WTC11 (cell line): ENCODE measurements around the gene CLHC1. TPM values are rescaled to one million over a fixed set of nuclear protein-coding genes. Genes with fewer than 3 reads are reported as not detected.

Experiments used
- ATAC-seq: fragments of 200-7000 bp; cut with Tn5 transposase; 2 replicates; pipeline ENCODE4 v1.10.0; 2021; ENCODE audit warnings: mild to moderate bottlenecking, moderate library complexity
- CTCF ChIA-PET: fragments of 300-600 bp; sonication (Branson Sonifier 250); formaldehyde crosslinking; loops from one replicate; lab custom pipeline; 2021; ENCODE audit warnings: antibody characterized with exemption; lab: Charles Lee
- POLR2A ChIA-PET: fragments of 350-600 bp; sonication (Branson Sonifier 250); formaldehyde crosslinking; loops from one replicate; lab custom pipeline; 2021; ENCODE audit warnings: antibody characterized with exemption; lab: Charles Lee
- DNase-seq: peaks from one replicate; pipeline ENCODE4 v3.0.0; 2021; ENCODE audit warnings: low spot score
- H3K27ac Mint-ChIP-seq: 2 replicates; pipeline ENCODE4 v1.8.0; 2021; ENCODE audit warnings: mixed read lengths
- H3K27me3 Mint-ChIP-seq: 2 replicates; pipeline ENCODE4 v1.8.0; 2021; ENCODE audit warnings: low read depth, mild to moderate bottlenecking, moderate library complexity, mixed read lengths
- H3K36me3 Mint-ChIP-seq: 2 replicates; pipeline ENCODE4 v1.8.0; 2021; ENCODE audit warnings: mixed read lengths
- H3K4me1 Mint-ChIP-seq: 2 replicates; pipeline ENCODE4 v1.8.0; 2022; ENCODE audit warnings: mixed read lengths
- H3K4me3 Mint-ChIP-seq: 2 replicates; pipeline ENCODE4 v1.8.0; 2021; ENCODE audit warnings: mild to moderate bottlenecking, moderate library complexity, mixed read lengths
- H3K9me3 Mint-ChIP-seq: 2 replicates; pipeline ENCODE4 v1.8.0; 2021; ENCODE audit warnings: mixed read lengths
- JAZF1 ChIP-seq: fragments of 250-450 bp; sonication (Bioruptor Pico); IDR thresholded peaks from 2 replicates; pipeline ENCODE4 v1.9.0; 2021; ENCODE audit warnings: moderate library complexity, mild to moderate bottlenecking, inconsistent platforms
- MXD4 ChIP-seq: fragments of 250-450 bp; sonication (Bioruptor Pico); IDR thresholded peaks from 2 replicates; pipeline ENCODE4 v1.8.0; 2021; ENCODE audit warnings: mild to moderate bottlenecking, moderate library complexity, borderline replicate concordance
- MYBL2 ChIP-seq: sonication (generic); formaldehyde crosslinking; IDR thresholded peaks from 2 replicates; pipeline ENCODE4 v1.8.1; 2023; ENCODE audit warnings: mild to moderate bottlenecking, moderate library complexity, missing genetic modification reagents
- NFE2L1 ChIP-seq: sonication (generic); formaldehyde crosslinking; IDR thresholded peaks from 2 replicates; pipeline ENCODE4 v1.8.1; 2023; ENCODE audit warnings: missing genetic modification reagents
- NFYB ChIP-seq: sonication (generic); formaldehyde crosslinking; conservative IDR thresholded peaks from 2 replicates; pipeline ENCODE4 v1.8.0; 2022; ENCODE audit warnings: low read depth, missing genetic modification reagents
- NR2C2 ChIP-seq: sonication (generic); formaldehyde crosslinking; IDR thresholded peaks from 2 replicates; pipeline ENCODE4 v1.8.0; 2022; ENCODE audit warnings: mild to moderate bottlenecking, missing genetic modification reagents
- ZNF121 ChIP-seq: sonication (generic); formaldehyde crosslinking; IDR thresholded peaks from 2 replicates; pipeline ENCODE4 v1.8.0; 2023; ENCODE audit warnings: missing genetic modification reagents
- ZNF416 ChIP-seq: fragments of 250-450 bp; sonication (Bioruptor Pico); IDR thresholded peaks from 2 replicates; pipeline ENCODE4 v1.9.0; 2021; ENCODE audit warnings: mild to moderate bottlenecking, inconsistent platforms
- total RNA-seq: library from RNA; stranded (reverse); gene quantifications from 3 replicates; pipeline ENCODE4 v1.2.3, GENCODE V29; 2021
- TF ChIP-seq, protein P1 (sequence below): sonication (generic); formaldehyde crosslinking; IDR thresholded peaks from 2 replicates; pipeline ENCODE4 v1.8.0; 2023; ENCODE audit warnings: missing genetic modification reagents, mild to moderate bottlenecking, borderline replicate concordance
- TF ChIP-seq, protein P2 (sequence below): fragments of 250-450 bp; sonication (Bioruptor Pico); IDR thresholded peaks from 2 replicates; pipeline ENCODE4 v1.9.0; 2021; ENCODE audit warnings: moderate library complexity, mild to moderate bottlenecking, inconsistent platforms, borderline replicate concordance
- TF ChIP-seq, protein P3 (sequence below): sonication (generic); formaldehyde crosslinking; IDR thresholded peaks from 2 replicates; pipeline ENCODE4 v1.8.0; 2023; ENCODE audit warnings: mild to moderate bottlenecking, missing genetic modification reagents
- TF ChIP-seq, protein P4 (sequence below): sonication (generic); formaldehyde crosslinking; IDR thresholded peaks from 2 replicates; pipeline ENCODE4 v1.8.1; 2022; ENCODE audit warnings: missing genetic modification reagents, borderline replicate concordance
- TF ChIP-seq, protein P5 (sequence below): sonication (generic); formaldehyde crosslinking; IDR thresholded peaks from 2 replicates; pipeline ENCODE4 v1.8.1; 2023; ENCODE audit warnings: mild to moderate bottlenecking, missing genetic modification reagents

The CLHC1 gene
- total RNA-seq, 1 experiment from 2014 or later: 7.5 TPM

DNA sequence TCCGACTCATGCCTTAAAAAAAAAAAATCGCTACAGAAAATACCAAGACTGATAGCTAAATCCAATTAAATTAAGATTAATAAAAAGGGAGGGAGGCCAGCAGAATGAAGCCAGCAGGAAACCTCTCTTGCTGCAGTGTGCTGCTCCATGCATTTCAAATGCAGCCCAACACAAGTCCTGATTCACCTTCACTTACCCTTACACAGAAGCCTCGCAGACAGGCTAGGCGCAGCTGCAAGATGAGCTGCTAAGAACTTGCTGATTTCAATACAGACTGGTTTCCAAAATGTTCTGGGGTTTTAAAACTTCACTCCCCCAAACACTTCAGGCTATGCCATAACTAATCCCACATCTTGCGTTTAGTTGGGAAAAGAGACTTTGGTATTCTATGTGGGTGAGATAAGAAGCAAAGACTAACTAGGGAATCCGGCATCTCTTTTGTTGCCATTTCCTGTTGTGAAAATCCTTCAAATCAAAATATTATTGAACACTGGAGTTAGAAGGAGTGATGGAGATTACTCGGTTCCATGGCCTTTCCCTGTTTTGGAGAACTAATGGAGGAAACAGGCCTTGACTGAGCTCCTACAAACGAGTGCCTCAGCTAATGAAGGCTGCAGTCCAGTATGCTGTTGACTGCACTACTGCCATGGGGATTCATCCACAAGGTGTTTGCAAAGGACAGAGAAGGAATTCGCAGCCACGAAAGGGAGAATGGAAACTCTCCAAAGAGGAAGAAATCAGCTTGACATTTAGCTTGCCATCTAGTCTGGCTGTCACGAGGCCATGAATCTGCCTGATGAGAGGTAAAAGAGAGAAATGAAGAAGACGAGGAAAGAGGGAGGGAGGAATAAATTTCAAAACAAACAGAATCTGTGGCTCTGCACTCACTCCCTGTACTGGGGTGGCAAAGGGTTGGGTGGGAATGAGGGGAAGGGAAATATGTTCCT, 67.3 kb downstream of the CLHC1 start:
- Mint-ChIP-seq H3K9me3 (no peaks in the 10 kb centered on the region), H3K27me3 (no peaks in the 10 kb centered on the region), H3K4me1 (peaks cover 39% of the 10 kb centered on the region), H3K4me3 (no peak overlapping the region), H3K36me3 (no peaks in the 10 kb centered on the region), H3K27ac (no peak overlapping the region)
- ChIA-PET POLR2A (interaction anchor here (0.8 to 1.3 kb wide), 3 partner anchors 9 to 114 kb away, joined by 4 read pairs; partner anchors contain the start of gene RTN4), CTCF (interaction anchor here (1.0 to 3.6 kb wide), 2 partner anchors 115 to 139 kb away, joined by 3 to 25 read pairs; partner anchors contain the start of gene RTN4)
- ATAC-seq (0 out of 2 replicates have a peak, but pooled peaks have one; percentile 12), DNase-seq (no peak)
- TF ChIP-seq MYBL2 (CRISPR knock-in tag) (no peak), NFE2L1 (CRISPR knock-in tag) (no peak), ZNF121 (CRISPR knock-in tag) (no peak), JAZF1 (CRISPR knock-in tag) (no peak), MXD4 (CRISPR knock-in tag) (no peak), ZNF416 (CRISPR knock-in tag) (no peak), NFYB (CRISPR knock-in tag) (no peak)
- TF ChIP-seq, protein P1, sequence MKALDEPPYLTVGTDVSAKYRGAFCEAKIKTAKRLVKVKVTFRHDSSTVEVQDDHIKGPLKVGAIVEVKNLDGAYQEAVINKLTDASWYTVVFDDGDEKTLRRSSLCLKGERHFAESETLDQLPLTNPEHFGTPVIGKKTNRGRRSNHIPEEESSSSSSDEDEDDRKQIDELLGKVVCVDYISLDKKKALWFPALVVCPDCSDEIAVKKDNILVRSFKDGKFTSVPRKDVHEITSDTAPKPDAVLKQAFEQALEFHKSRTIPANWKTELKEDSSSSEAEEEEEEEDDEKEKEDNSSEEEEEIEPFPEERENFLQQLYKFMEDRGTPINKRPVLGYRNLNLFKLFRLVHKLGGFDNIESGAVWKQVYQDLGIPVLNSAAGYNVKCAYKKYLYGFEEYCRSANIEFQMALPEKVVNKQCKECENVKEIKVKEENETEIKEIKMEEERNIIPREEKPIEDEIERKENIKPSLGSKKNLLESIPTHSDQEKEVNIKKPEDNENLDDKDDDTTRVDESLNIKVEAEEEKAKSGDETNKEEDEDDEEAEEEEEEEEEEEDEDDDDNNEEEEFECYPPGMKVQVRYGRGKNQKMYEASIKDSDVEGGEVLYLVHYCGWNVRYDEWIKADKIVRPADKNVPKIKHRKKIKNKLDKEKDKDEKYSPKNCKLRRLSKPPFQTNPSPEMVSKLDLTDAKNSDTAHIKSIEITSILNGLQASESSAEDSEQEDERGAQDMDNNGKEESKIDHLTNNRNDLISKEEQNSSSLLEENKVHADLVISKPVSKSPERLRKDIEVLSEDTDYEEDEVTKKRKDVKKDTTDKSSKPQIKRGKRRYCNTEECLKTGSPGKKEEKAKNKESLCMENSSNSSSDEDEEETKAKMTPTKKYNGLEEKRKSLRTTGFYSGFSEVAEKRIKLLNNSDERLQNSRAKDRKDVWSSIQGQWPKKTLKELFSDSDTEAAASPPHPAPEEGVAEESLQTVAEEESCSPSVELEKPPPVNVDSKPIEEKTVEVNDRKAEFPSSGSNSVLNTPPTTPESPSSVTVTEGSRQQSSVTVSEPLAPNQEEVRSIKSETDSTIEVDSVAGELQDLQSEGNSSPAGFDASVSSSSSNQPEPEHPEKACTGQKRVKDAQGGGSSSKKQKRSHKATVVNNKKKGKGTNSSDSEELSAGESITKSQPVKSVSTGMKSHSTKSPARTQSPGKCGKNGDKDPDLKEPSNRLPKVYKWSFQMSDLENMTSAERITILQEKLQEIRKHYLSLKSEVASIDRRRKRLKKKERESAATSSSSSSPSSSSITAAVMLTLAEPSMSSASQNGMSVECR (CRISPR knock-in tag): no peak
- TF ChIP-seq, protein P2, sequence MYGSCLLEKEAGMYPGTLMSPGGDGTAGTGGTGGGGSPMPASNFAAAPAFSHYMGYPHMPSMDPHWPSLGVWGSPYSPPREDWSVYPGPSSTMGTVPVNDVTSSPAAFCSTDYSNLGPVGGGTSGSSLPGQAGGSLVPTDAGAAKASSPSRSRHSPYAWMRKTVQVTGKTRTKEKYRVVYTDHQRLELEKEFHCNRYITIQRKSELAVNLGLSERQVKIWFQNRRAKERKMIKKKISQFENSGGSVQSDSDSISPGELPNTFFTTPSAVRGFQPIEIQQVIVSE: no peak
- TF ChIP-seq, protein P3, sequence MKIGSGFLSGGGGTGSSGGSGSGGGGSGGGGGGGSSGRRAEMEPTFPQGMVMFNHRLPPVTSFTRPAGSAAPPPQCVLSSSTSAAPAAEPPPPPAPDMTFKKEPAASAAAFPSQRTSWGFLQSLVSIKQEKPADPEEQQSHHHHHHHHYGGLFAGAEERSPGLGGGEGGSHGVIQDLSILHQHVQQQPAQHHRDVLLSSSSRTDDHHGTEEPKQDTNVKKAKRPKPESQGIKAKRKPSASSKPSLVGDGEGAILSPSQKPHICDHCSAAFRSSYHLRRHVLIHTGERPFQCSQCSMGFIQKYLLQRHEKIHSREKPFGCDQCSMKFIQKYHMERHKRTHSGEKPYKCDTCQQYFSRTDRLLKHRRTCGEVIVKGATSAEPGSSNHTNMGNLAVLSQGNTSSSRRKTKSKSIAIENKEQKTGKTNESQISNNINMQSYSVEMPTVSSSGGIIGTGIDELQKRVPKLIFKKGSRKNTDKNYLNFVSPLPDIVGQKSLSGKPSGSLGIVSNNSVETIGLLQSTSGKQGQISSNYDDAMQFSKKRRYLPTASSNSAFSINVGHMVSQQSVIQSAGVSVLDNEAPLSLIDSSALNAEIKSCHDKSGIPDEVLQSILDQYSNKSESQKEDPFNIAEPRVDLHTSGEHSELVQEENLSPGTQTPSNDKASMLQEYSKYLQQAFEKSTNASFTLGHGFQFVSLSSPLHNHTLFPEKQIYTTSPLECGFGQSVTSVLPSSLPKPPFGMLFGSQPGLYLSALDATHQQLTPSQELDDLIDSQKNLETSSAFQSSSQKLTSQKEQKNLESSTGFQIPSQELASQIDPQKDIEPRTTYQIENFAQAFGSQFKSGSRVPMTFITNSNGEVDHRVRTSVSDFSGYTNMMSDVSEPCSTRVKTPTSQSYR (CRISPR knock-in tag): no peak

DNA sequence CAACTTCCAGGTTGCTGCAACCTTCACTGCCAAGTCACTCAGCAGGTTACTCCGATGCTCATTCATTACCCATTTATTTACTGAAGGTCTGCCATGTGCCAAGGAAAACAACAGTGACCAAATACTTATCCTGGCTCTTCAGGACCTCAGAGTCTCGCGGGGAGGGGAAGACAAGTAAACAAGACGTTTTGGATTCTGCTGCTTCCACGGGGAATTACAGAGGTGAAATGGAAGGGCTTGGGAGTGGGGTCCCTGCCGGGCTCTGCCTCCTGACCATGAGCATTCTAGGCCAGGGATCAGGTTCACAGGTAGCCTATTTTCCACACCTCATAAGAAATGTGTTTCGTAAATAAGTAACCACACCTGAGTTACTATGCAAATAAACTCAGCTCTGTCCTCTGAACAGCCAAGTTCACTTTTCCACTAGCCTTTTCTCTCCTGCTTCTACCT, 68.1 kb downstream of the CLHC1 start:
- TF ChIP-seq, protein P4, sequence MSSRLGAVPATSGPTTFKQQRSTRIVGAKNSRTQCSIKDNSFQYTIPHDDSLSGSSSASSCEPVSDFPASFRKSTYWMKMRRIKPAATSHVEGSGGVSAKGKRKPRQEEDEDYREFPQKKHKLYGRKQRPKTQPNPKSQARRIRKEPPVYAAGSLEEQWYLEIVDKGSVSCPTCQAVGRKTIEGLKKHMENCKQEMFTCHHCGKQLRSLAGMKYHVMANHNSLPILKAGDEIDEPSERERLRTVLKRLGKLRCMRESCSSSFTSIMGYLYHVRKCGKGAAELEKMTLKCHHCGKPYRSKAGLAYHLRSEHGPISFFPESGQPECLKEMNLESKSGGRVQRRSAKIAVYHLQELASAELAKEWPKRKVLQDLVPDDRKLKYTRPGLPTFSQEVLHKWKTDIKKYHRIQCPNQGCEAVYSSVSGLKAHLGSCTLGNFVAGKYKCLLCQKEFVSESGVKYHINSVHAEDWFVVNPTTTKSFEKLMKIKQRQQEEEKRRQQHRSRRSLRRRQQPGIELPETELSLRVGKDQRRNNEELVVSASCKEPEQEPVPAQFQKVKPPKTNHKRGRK: no peak
- TF ChIP-seq NR2C2 (CRISPR knock-in tag) (no peak), ZNF416 (CRISPR knock-in tag) (no peak)
- TF ChIP-seq, protein P5, sequence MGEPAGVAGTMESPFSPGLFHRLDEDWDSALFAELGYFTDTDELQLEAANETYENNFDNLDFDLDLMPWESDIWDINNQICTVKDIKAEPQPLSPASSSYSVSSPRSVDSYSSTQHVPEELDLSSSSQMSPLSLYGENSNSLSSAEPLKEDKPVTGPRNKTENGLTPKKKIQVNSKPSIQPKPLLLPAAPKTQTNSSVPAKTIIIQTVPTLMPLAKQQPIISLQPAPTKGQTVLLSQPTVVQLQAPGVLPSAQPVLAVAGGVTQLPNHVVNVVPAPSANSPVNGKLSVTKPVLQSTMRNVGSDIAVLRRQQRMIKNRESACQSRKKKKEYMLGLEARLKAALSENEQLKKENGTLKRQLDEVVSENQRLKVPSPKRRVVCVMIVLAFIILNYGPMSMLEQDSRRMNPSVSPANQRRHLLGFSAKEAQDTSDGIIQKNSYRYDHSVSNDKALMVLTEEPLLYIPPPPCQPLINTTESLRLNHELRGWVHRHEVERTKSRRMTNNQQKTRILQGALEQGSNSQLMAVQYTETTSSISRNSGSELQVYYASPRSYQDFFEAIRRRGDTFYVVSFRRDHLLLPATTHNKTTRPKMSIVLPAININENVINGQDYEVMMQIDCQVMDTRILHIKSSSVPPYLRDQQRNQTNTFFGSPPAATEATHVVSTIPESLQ: no peak
- H3K36me3 Mint-ChIP-seq: no peaks in the 10 kb centered on the region
- no peaks in the 10 kb centered on the region for H3K9me3 Mint-ChIP-seq
- no peaks in the 10 kb centered on the region for H3K27me3 Mint-ChIP-seq
- no peak for ATAC-seq
- H3K4me1 Mint-ChIP-seq: peaks cover 39% of the 10 kb centered on the region
- H3K27ac Mint-ChIP-seq: peak overlapping the region; percentile 12; the same call in 1 of the 2 replicates
- POLR2A ChIA-PET: interaction anchor here (0.8 to 1.3 kb wide), 3 partner anchors 10 to 115 kb away, joined by 3 to 4 read pairs (median 4); no protein-coding TSS in a partner anchor
- no peak overlapping the region for H3K4me3 Mint-ChIP-seq
- CTCF ChIA-PET: no interaction called here
- no peak for DNase-seq
